ENCODE data around the gene POFUT2.

The POFUT2 gene

GRCh38 chr21:45285266-45285931 is 2.3 kb downstream of the POFUT2 start:
- no peak for DNase-seq (ENCODE audit: low read depth)
- TF ChIP-seq CTCF (IDR thresholded peaks at IDR 0.05; ENCODE audit: control insufficient read depth, extremely low read depth, insufficient read depth) = no peak
- H3K4me3 ChIP-seq (ENCODE audit: low read depth, low read length) = no peak overlapping the region

DNA sequence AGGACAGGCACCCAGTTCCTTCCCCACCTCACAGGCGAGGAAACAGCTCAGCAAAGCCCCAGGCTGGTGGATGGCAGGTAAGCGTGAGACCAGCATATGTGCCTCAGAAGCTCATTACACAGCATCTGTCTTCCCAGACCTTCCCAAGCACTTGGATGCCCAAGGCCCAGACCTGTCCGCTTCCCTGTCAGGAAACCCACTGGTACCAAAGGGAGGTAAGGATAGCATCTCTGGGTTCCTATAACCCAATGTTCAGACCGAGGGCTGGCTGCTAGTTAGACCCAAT is 3.3 kb downstream of the POFUT2 start:
- DNase-seq (ENCODE audit: low read depth) = no peak
- no peak for TF ChIP-seq CTCF (IDR thresholded peaks at IDR 0.05; ENCODE audit: control insufficient read depth, extremely low read depth, insufficient read depth)
- H3K4me3 ChIP-seq (ENCODE audit: low read depth, low read length) = no peak overlapping the region

GRCh38 chr21:45283611-45284455 is 3.9 kb downstream of the POFUT2 start:
- no peak overlapping the region for H3K4me3 ChIP-seq (ENCODE audit: low read depth, low read length)

GRCh38 chr21:45283035-45283610 is 4.6 kb downstream of the POFUT2 start:
- H3K4me3 ChIP-seq (ENCODE audit: low read depth, low read length) = no peak overlapping the region
- no peak for DNase-seq (ENCODE audit: low read depth)
- no peak for TF ChIP-seq CTCF (IDR thresholded peaks at IDR 0.05; ENCODE audit: control insufficient read depth, extremely low read depth, insufficient read depth)

More at GRCh38 chr21:45283611-45284455, 3.9 kb downstream of the POFUT2 start:
- no peak for DNase-seq (ENCODE audit: low read depth)
- TF ChIP-seq CTCF (IDR thresholded peaks at IDR 0.05; ENCODE audit: control insufficient read depth, extremely low read depth, insufficient read depth) = no peak

GRCh38 chr21:45282283-45283034 is 5.2 kb downstream of the POFUT2 start:
- TF ChIP-seq CTCF (IDR thresholded peaks at IDR 0.05; ENCODE audit: control insufficient read depth, extremely low read depth, insufficient read depth) = no peak
- no peak for DNase-seq (ENCODE audit: low read depth)
- H3K4me3 ChIP-seq (ENCODE audit: low read depth, low read length) = no peak overlapping the region

- no peak for TF ChIP-seq CTCF (IDR thresholded peaks at IDR 0.05; ENCODE audit: control insufficient read depth, extremely low read depth, insufficient read depth)
- DNase-seq (ENCODE audit: low read depth) = no peak
Observed at GRCh38 chr21:45281411-45282282, 6.0 kb downstream of the POFUT2 start.

More at GRCh38 chr21:45281411-45282282, 6.0 kb downstream of the POFUT2 start:
- H3K4me3 ChIP-seq (ENCODE audit: low read depth, low read length) = no peak overlapping the region
